HUES64 (cell line): ENCODE results near the gene TTR.

Experiments used
- H3K27ac ChIP-seq: 2 replicates; pipeline ENCODE4 v1.7.0; 2013; ENCODE audit warnings: low read depth, low read length, inconsistent platforms
- H3K27me3 ChIP-seq: 2 replicates; pipeline ENCODE4 v1.6.1; 2013; ENCODE audit warnings: mild to moderate bottlenecking, low read length; ENCODE audit not compliant: insufficient read depth
- H3K36me3 ChIP-seq: 2 replicates; pipeline ENCODE4 v1.6.1; 2013; ENCODE audit warnings: mild to moderate bottlenecking, low read length; ENCODE audit not compliant: insufficient read depth
- H3K4me1 ChIP-seq: 2 replicates; pipeline ENCODE4 v1.6.1; 2013; ENCODE audit warnings: mild to moderate bottlenecking, low read length, moderate library complexity; ENCODE audit not compliant: insufficient read depth
- H3K4me3 ChIP-seq: 2 replicates; pipeline ENCODE4 v1.5.1; 2013; ENCODE audit warnings: mild to moderate bottlenecking, low read length, moderate library complexity
- H3K9ac ChIP-seq: 2 replicates; pipeline ENCODE4 v1.6.1; 2013; ENCODE audit warnings: mild to moderate bottlenecking, low read depth, low read length
- H3K9me3 ChIP-seq: 2 replicates; pipeline ENCODE4 v1.6.1; 2013; ENCODE audit warnings: low read depth, low read length; ENCODE audit not compliant: insufficient read depth
- WGBS: fragments of 150-250, 120-280 bp; methylation state at CpG from one replicate; pipeline ENCODE4 v1.1.7; 2013; ENCODE audit warnings: missing lambda C conversion rate; 5-methylcytosine and 5-hydroxymethylcytosine counted together

TTR gene

GRCh38 chr18:31596081-31596872 lies 4.6 kb downstream of the TTR start:
- H3K9ac ChIP-seq, result no peak overlapping the region
- WGBS, result 94% methylated on average over 9 of the region's 9 CpGs
- H3K36me3 ChIP-seq, result no peaks in the 10 kb centered on the region
- H3K9me3 ChIP-seq, result no peaks in the 10 kb centered on the region
- no peaks in the 10 kb centered on the region for H3K27me3 ChIP-seq
- H3K4me3 ChIP-seq, result no peak overlapping the region
- H3K4me1 ChIP-seq, result no peaks in the 10 kb centered on the region
- H3K27ac ChIP-seq, result no peak overlapping the region

GRCh38 chr18:31598021-31598805 lies 6.5 kb downstream of the TTR start:
- H3K9ac ChIP-seq, result no peak overlapping the region
- WGBS, result 94% methylated on average over 13 of the region's 13 CpGs
- H3K36me3 ChIP-seq, result no peaks in the 10 kb centered on the region
- no peak overlapping the region for H3K4me3 ChIP-seq
- H3K27ac ChIP-seq, result no peak overlapping the region
- no peaks in the 10 kb centered on the region for H3K9me3 ChIP-seq
- no peaks in the 10 kb centered on the region for H3K27me3 ChIP-seq
- no peaks in the 10 kb centered on the region for H3K4me1 ChIP-seq

- no peaks in the 10 kb centered on the region for H3K36me3 ChIP-seq
Measured at GRCh38 chr18:31603315-31603714, 11.6 kb downstream of the TTR start.

GRCh38 chr18:31606265-31606664 lies 14.6 kb downstream of the TTR start:
- 98% methylated on average over 2 of the region's 2 CpGs for WGBS
- Histone ChIP-seq H3K4me3 (no peak overlapping the region), H3K9ac (no peak overlapping the region)

More at GRCh38 chr18:31603315-31603714, 11.6 kb downstream of the TTR start:
- no peaks in the 10 kb centered on the region for H3K9me3 ChIP-seq
- no peak overlapping the region for H3K4me3 ChIP-seq
- no peaks in the 10 kb centered on the region for H3K4me1 ChIP-seq
- no peaks in the 10 kb centered on the region for H3K27me3 ChIP-seq
- H3K9ac ChIP-seq, result no peak overlapping the region
- no peak overlapping the region for H3K27ac ChIP-seq

GRCh38 chr18:31607384-31607783 lies 15.7 kb downstream of the TTR start:
- 88% methylated on average over 3 of the region's 5 CpGs for WGBS
- Histone ChIP-seq H3K4me1 (peaks cover 9% of the 10 kb centered on the region; the same call in 1 of the 2 replicates), H3K27me3 (no peaks in the 10 kb centered on the region), H3K9ac (no peak overlapping the region), H3K9me3 (no peaks in the 10 kb centered on the region), H3K36me3 (no peaks in the 10 kb centered on the region), H3K4me3 (no peak overlapping the region), H3K27ac (no peak overlapping the region)

More at GRCh38 chr18:31606265-31606664, 14.6 kb downstream of the TTR start:
- H3K36me3 ChIP-seq, result no peaks in the 10 kb centered on the region
- H3K27ac ChIP-seq, result no peak overlapping the region
- H3K4me1 ChIP-seq, result peaks cover 7% of the 10 kb centered on the region; the same call in 1 of the 2 replicates
- H3K27me3 ChIP-seq, result no peaks in the 10 kb centered on the region
- no peaks in the 10 kb centered on the region for H3K9me3 ChIP-seq

GRCh38 chr18:31609886-31610285 lies 18.2 kb downstream of the TTR start:
- H3K4me3 ChIP-seq, result no peak overlapping the region
- 93% methylated on average over 2 of the region's 2 CpGs for WGBS
- H3K36me3 ChIP-seq, result no peaks in the 10 kb centered on the region
- H3K9me3 ChIP-seq, result no peaks in the 10 kb centered on the region
- H3K4me1 ChIP-seq, result peaks cover 15% of the 10 kb centered on the region
- no peak overlapping the region for H3K9ac ChIP-seq
- H3K27me3 ChIP-seq, result no peaks in the 10 kb centered on the region
- H3K27ac ChIP-seq, result no peak overlapping the region

- Histone ChIP-seq H3K27ac (no peak overlapping the region), H3K9me3 (no peaks in the 10 kb centered on the region), H3K27me3 (no peaks in the 10 kb centered on the region), H3K36me3 (no peaks in the 10 kb centered on the region), H3K4me3 (no peak overlapping the region), H3K4me1 (peaks cover 15% of the 10 kb centered on the region), H3K9ac (no peak overlapping the region)
- WGBS, result 49% methylated on average over 8 of the region's 8 CpGs
Measured at GRCh38 chr18:31610286-31611205, 18.9 kb downstream of the TTR start.

- Histone ChIP-seq H3K9me3 (no peaks in the 10 kb centered on the region), H3K9ac (no peak overlapping the region), H3K4me1 (peaks cover 15% of the 10 kb centered on the region), H3K27ac (no peak overlapping the region), H3K4me3 (no peak overlapping the region), H3K27me3 (no peaks in the 10 kb centered on the region), H3K36me3 (no peaks in the 10 kb centered on the region)
- 97% methylated on average over 5 of the region's 5 CpGs for WGBS
Measured at GRCh38 chr18:31611511-31611910, 19.8 kb downstream of the TTR start.

GRCh38 chr18:31612124-31612523 lies 20.4 kb downstream of the TTR start:
- Histone ChIP-seq H3K36me3 (no peaks in the 10 kb centered on the region), H3K4me3 (no peak overlapping the region), H3K9me3 (no peaks in the 10 kb centered on the region), H3K27me3 (no peaks in the 10 kb centered on the region), H3K27ac (no peak overlapping the region), H3K9ac (no peak overlapping the region), H3K4me1 (peaks cover 15% of the 10 kb centered on the region)
- WGBS, result 73% methylated on average over 4 of the region's 6 CpGs

GRCh38 chr18:31614044-31614443 lies 22.4 kb downstream of the TTR start:
- Histone ChIP-seq H3K4me3 (no peak overlapping the region), H3K36me3 (no peaks in the 10 kb centered on the region), H3K9ac (no peak overlapping the region), H3K27me3 (no peaks in the 10 kb centered on the region), H3K27ac (no peak overlapping the region), H3K9me3 (no peaks in the 10 kb centered on the region), H3K4me1 (peaks cover 15% of the 10 kb centered on the region)
- 84% methylated on average over 2 of the region's 2 CpGs for WGBS
